Large intestine (tissue), 3 donors: ENCODE data around the gene DST. TPM values are rescaled to one million over a fixed set of nuclear protein-coding genes. Genes with fewer than 3 reads are reported as not detected.

ENCODE experiments used
- DNase-seq, 2 donors: peaks; one replicate each; pipeline versions ENCODE4 v3.0.0 to v3.0.0-alpha.2; 2013
- H3K27ac ChIP-seq: one replicate; pipeline ENCODE4 v1.5.1; 2013; ENCODE audit warnings: low read length
- H3K27me3 ChIP-seq: 2 replicates; pipeline ENCODE4 v1.6.1; 2013; ENCODE audit warnings: low read length; ENCODE audit not compliant: control insufficient read depth, insufficient read depth
- H3K36me3 ChIP-seq: 2 replicates; pipeline ENCODE4 v1.6.1; 2013; ENCODE audit warnings: low read length; ENCODE audit not compliant: control insufficient read depth, insufficient read depth
- H3K4me1 ChIP-seq: one replicate; pipeline ENCODE4 v1.6.1; 2013; ENCODE audit warnings: low read length; ENCODE audit not compliant: control insufficient read depth, insufficient read depth
- H3K4me3 ChIP-seq: one replicate; pipeline ENCODE4 v1.5.1; 2013; ENCODE audit warnings: low read length
- H3K9me3 ChIP-seq: one replicate; pipeline ENCODE4 v1.6.1; 2013; ENCODE audit warnings: mild to moderate bottlenecking, low read depth, low read length, moderate library complexity; ENCODE audit not compliant: control insufficient read depth
- WGBS: methylation state at CpG from one replicate; pipeline ENCODE4 v1.1.5; 2013; ENCODE audit warnings: low lambda C conversion rate; ENCODE audit not compliant: insufficient coverage; 5-methylcytosine and 5-hydroxymethylcytosine counted together
- polyA plus RNA-seq: library from polyadenylated mRNA; unstranded; fragments of 120-200 nt; gene quantifications from one replicate; pipeline ENCODE4 v1.2.1, GENCODE V29; 2013

The DST gene
- polyA plus RNA-seq, 1 donor, result 234 TPM

- H3K36me3 ChIP-seq, result peaks cover 2% of the 10 kb centered on the region
- no peak for DNase-seq
- no peak overlapping the region for H3K27ac ChIP-seq
- H3K4me1 ChIP-seq, result peaks cover 23% of the 10 kb centered on the region
- no peaks in the 10 kb centered on the region for H3K9me3 ChIP-seq
- no CpG with 5 or more reads among the region's 2 CpGs for WGBS
- no peaks in the 10 kb centered on the region for H3K27me3 ChIP-seq
- H3K4me3 ChIP-seq, result no peak overlapping the region
Measured at GRCh38 chr6:56685994-56686393, 43.3 kb upstream of the DST start.

- H3K27ac ChIP-seq, result no peak overlapping the region
- WGBS, result 92% methylated on average over 5 of the region's 8 CpGs
- H3K27me3 ChIP-seq, result no peaks in the 10 kb centered on the region
- no peak for DNase-seq
- no peaks in the 10 kb centered on the region for H3K9me3 ChIP-seq
- peaks cover 2% of the 10 kb centered on the region for H3K36me3 ChIP-seq
- no peak overlapping the region for H3K4me3 ChIP-seq
- H3K4me1 ChIP-seq, result peaks cover 23% of the 10 kb centered on the region
Measured at GRCh38 chr6:56685102-56685733, 42.5 kb upstream of the DST start.

- peak overlapping the region; percentile 59 for H3K27ac ChIP-seq
Measured at GRCh38 chr6:56684342-56685101, 41.8 kb upstream of the DST start.

GRCh38 chr6:56683882-56684281, 41.2 kb upstream of the DST start:
- H3K4me3 ChIP-seq, result no peak overlapping the region
- peak; percentile 83 to 91 for DNase-seq
- H3K27ac ChIP-seq, result peak overlapping the region; percentile 65
- peaks cover 2% of the 10 kb centered on the region for H3K36me3 ChIP-seq
- H3K27me3 ChIP-seq, result no peaks in the 10 kb centered on the region
- no peaks in the 10 kb centered on the region for H3K9me3 ChIP-seq
- WGBS, result no CpG with 5 or more reads among the region's 1 CpG
- peaks cover 23% of the 10 kb centered on the region for H3K4me1 ChIP-seq

More at GRCh38 chr6:56684342-56685101, 41.8 kb upstream of the DST start:
- WGBS, result no CpG with 5 or more reads among the region's 7 CpGs
- H3K9me3 ChIP-seq, result no peaks in the 10 kb centered on the region
- H3K27me3 ChIP-seq, result no peaks in the 10 kb centered on the region
- DNase-seq, result no peak
- H3K36me3 ChIP-seq, result peaks cover 2% of the 10 kb centered on the region
- H3K4me3 ChIP-seq, result no peak overlapping the region
- peaks cover 23% of the 10 kb centered on the region for H3K4me1 ChIP-seq

GRCh38 chr6:56682635-56683034, 39.9 kb upstream of the DST start:
- no peak for DNase-seq
- no peaks in the 10 kb centered on the region for H3K27me3 ChIP-seq
- H3K9me3 ChIP-seq, result no peaks in the 10 kb centered on the region
- peaks cover 2% of the 10 kb centered on the region for H3K36me3 ChIP-seq
- no peak overlapping the region for H3K27ac ChIP-seq
- 100% methylated on average over 1 of the region's 1 CpG for WGBS
- H3K4me3 ChIP-seq, result no peak overlapping the region
- H3K4me1 ChIP-seq, result peaks cover 23% of the 10 kb centered on the region

- Histone ChIP-seq H3K9me3 (no peaks in the 10 kb centered on the region), H3K4me1 (peaks cover 10% of the 10 kb centered on the region), H3K27ac (no peak overlapping the region), H3K36me3 (no peaks in the 10 kb centered on the region), H3K27me3 (no peaks in the 10 kb centered on the region), H3K4me3 (no peak overlapping the region)
- DNase-seq, result no peak
Measured at GRCh38 chr6:56677559-56677958, 34.9 kb upstream of the DST start.

GRCh38 chr6:56671651-56672461, 29.2 kb upstream of the DST start:
- peak overlapping the region; percentile 90 for H3K27ac ChIP-seq
- H3K27me3 ChIP-seq, result no peaks in the 10 kb centered on the region
- H3K4me1 ChIP-seq, result peaks cover 39% of the 10 kb centered on the region
- 22% methylated on average over 2 of the region's 6 CpGs for WGBS
- H3K36me3 ChIP-seq, result peaks cover 6% of the 10 kb centered on the region
- peak overlapping the region; percentile 1 for H3K4me3 ChIP-seq
- H3K9me3 ChIP-seq, result no peaks in the 10 kb centered on the region
- peak; percentile 71 to 90 for DNase-seq

GRCh38 chr6:56671160-56671559, 28.5 kb upstream of the DST start:
- H3K27me3 ChIP-seq, result no peaks in the 10 kb centered on the region
- H3K4me3 ChIP-seq, result peak overlapping the region; percentile 1
- H3K9me3 ChIP-seq, result no peaks in the 10 kb centered on the region
- peak in 1 of 2 donors; percentile 47 for DNase-seq
- H3K27ac ChIP-seq, result peak overlapping the region; percentile 90
- WGBS, result 0% methylated on average over 1 of the region's 1 CpG
- H3K4me1 ChIP-seq, result peaks cover 39% of the 10 kb centered on the region
- H3K36me3 ChIP-seq, result peaks cover 6% of the 10 kb centered on the region

- H3K4me1 ChIP-seq, result peaks cover 40% of the 10 kb centered on the region
- H3K4me3 ChIP-seq, result no peak overlapping the region
- no peak for DNase-seq
- H3K36me3 ChIP-seq, result peaks cover 6% of the 10 kb centered on the region
- H3K27me3 ChIP-seq, result no peaks in the 10 kb centered on the region
- H3K27ac ChIP-seq, result peak overlapping the region; percentile 90
- WGBS, result 52% methylated on average over 2 of the region's 2 CpGs
- H3K9me3 ChIP-seq, result no peaks in the 10 kb centered on the region
Measured at GRCh38 chr6:56669041-56669440, 26.4 kb upstream of the DST start.

- Histone ChIP-seq H3K9me3 (no peaks in the 10 kb centered on the region), H3K4me1 (peaks cover 47% of the 10 kb centered on the region), H3K27me3 (no peaks in the 10 kb centered on the region), H3K27ac (peak overlapping the region; percentile 90), H3K36me3 (peaks cover 6% of the 10 kb centered on the region), H3K4me3 (no peak overlapping the region)
- no peak for DNase-seq
- WGBS, result 100% methylated on average over 1 of the region's 4 CpGs
Measured at GRCh38 chr6:56668158-56668557, 25.5 kb upstream of the DST start.
